PC-3 (cell line): ENCODE measurements around the gene NDUFB6. TPM values are rescaled to one million over a fixed set of nuclear protein-coding genes. Genes with fewer than 3 reads are reported as not detected.

Experiments used
- ATAC-seq: fragments of 200-7000 bp; cut with Tn5 transposase; 2 replicates; pipeline ENCODE4 v1.9.1; 2020; ENCODE audit warnings: mild to moderate bottlenecking, moderate library complexity
- BruUV-seq: library from RNA; stranded (reverse); fragments of 400-500 nt; replicated peaks from 2 replicates; lab custom pipeline; 2021; lab: Mats Ljungman, UMichigan
- CTCF ChIA-PET: fragments of 300-600 bp; sonication (Branson Sonifier 250); formaldehyde crosslinking; loops from one replicate; lab custom pipeline; 2022; ENCODE audit warnings: antibody characterized with exemption; lab: Charles Lee
- POLR2A ChIA-PET: fragments of 300-600 bp; sonication (Branson Sonifier 250); formaldehyde crosslinking; loops from one replicate; lab custom pipeline; 2022; ENCODE audit warnings: antibody characterized with exemption; ENCODE audit not compliant: unreplicated experiment; lab: Charles Lee
- DNase-seq: peaks from one replicate; pipeline ENCODE4 v3.0.0-alpha.2; 2015
- H2AFZ ChIP-seq: fragments of 300-600 bp; sonication (generic); 2 replicates; pipeline ENCODE4 v1.6.0; 2016; ENCODE audit warnings: antibody characterized with exemption, low read length
- H3F3A ChIP-seq: fragments of 300-600 bp; sonication (generic); one replicate; pipeline ENCODE4 v1.6.0; 2017; ENCODE audit warnings: antibody characterized with exemption, low read length, control low read depth, mild to moderate bottlenecking; ENCODE audit not compliant: unreplicated experiment
- H3K27ac ChIP-seq: fragments of 300-600 bp; sonication (generic); 2 replicates; pipeline ENCODE4 v1.5.1; 2016; ENCODE audit warnings: mild to moderate bottlenecking, low read length
- H3K27me3 ChIP-seq: fragments of 300-600 bp; sonication (generic); 2 replicates; pipeline ENCODE4 v1.6.1; 2016; ENCODE audit warnings: low read length, mixed read lengths
- H3K36me3 ChIP-seq: fragments of 300-600 bp; sonication (generic); 2 replicates; pipeline ENCODE4 v1.6.1; 2016; ENCODE audit warnings: low read depth, mixed run types, low read length, mixed read lengths
- H3K4me1 ChIP-seq: fragments of 300-600 bp; sonication (generic); 2 replicates; pipeline ENCODE4 v1.5.1; 2016; ENCODE audit warnings: low read length; ENCODE audit not compliant: insufficient read depth
- H3K4me2 ChIP-seq: fragments of 300-600 bp; sonication (generic); 2 replicates; pipeline ENCODE4 v1.6.0; 2016; ENCODE audit warnings: low read length
- H3K4me3 ChIP-seq: fragments of 300-600 bp; sonication (generic); 2 replicates; pipeline ENCODE4 v1.5.1; 2016; ENCODE audit warnings: mild to moderate bottlenecking, low read length, mixed read lengths
- H3K79me2 ChIP-seq: fragments of 300-600 bp; sonication (generic); 2 replicates; pipeline ENCODE4 v1.6.1; 2017; ENCODE audit warnings: low read length, mixed read lengths
- H3K9ac ChIP-seq: fragments of 300-600 bp; sonication (generic); 2 replicates; pipeline ENCODE4 v1.6.0; 2016; ENCODE audit warnings: mild to moderate bottlenecking, low read length
- H3K9me2 ChIP-seq: fragments of 300-600 bp; sonication (generic); replicated peaks from 2 replicates; pipeline ENCODE4 v1.6.1; 2016; ENCODE audit warnings: mixed run types, low read length, mixed read lengths
- H3K9me3 ChIP-seq: fragments of 300-600 bp; sonication (generic); 2 replicates; pipeline ENCODE4 v1.6.1; 2016; ENCODE audit warnings: low read length, mixed read lengths
- H4K20me1 ChIP-seq: fragments of 300-600 bp; sonication (generic); 2 replicates; pipeline ENCODE4 v1.6.1; 2016; ENCODE audit warnings: low read length, mixed read lengths
- CTCF ChIP-seq: fragments of 300-600 bp; sonication (generic); conservative IDR thresholded peaks from 2 replicates; pipeline ENCODE4 v1.5.1; 2017; ENCODE audit warnings: antibody characterized with exemption, low read depth, mild to moderate bottlenecking, low read length
- EZH2 ChIP-seq: fragments of 300-600 bp; sonication (generic); IDR thresholded peaks from one replicate; pipeline ENCODE4 v1.6.1; 2017; ENCODE audit warnings: antibody characterized with exemption, mild to moderate bottlenecking, low read length; ENCODE audit not compliant: unreplicated experiment
- EZH2phosphoT487 ChIP-seq: fragments of 300-600 bp; sonication (generic); IDR thresholded peaks from 2 replicates; pipeline ENCODE4 v1.6.1; 2018; ENCODE audit warnings: mild to moderate bottlenecking, antibody characterized with exemption, low read length, borderline replicate concordance
- intact Hi-C: fragments of 100-400 bp; cut with micrococcal nuclease; formaldehyde crosslinking; loops from 2 replicates; pipeline ENCODE4 v1.9.0; 2023
- total RNA-seq: library from RNA; depleted of rRNA; stranded (reverse); fragments of >200 nt; gene quantifications from 2 replicates; pipeline ENCODE4 v1.2.3, GENCODE V29; 2014

The NDUFB6 gene
- total RNA-seq, 1 experiment from 2014 or later, result 86.4 TPM

DNA sequence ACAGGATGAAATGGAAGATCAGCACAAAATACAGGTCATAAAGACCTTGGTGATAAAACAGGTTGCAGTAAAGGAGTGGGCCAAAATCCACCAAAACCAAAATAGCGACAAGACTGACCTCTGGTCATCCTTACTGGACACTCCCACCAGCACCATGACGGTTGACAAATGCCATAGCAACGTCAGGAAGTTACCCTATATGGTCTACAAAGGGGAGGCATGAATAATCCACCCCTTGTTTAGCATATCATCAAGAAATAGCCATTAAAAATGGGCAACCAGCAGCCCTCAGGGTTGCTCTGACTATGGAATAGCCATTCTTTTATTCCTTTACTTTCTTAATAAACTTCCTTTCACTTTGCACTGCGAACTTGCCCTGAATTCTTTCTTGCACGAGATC, 6.0 kb upstream of the NDUFB6 start:
- Histone ChIP-seq H3K9me2 (no peaks in the 10 kb centered on the region), H3K9ac (no peak overlapping the region), H4K20me1 (no peaks in the 10 kb centered on the region), H3K9me3 (no peaks in the 10 kb centered on the region), H3K36me3 (no peaks in the 10 kb centered on the region), H3K4me3 (no peak overlapping the region), H3K79me2 (no peaks in the 10 kb centered on the region), H3K27ac (no peak overlapping the region), H3K27me3 (no peaks in the 10 kb centered on the region), H3K4me2 (no peak overlapping the region), H2AFZ (no peak overlapping the region), H3K4me1 (no peaks in the 10 kb centered on the region; the same call in 1 of the 2 replicates), H3F3A (peaks cover 3% of the 10 kb centered on the region)
- POLR2A ChIA-PET, result no interaction called here
- ATAC-seq (no peak), DNase-seq (no peak)
- CTCF ChIA-PET, result interaction anchor here (2.7 kb wide), 1 partner anchor 200 kb away, joined by 22 read pairs; no protein-coding TSS in a partner anchor
- no TSS peak for BruUV-seq
- TF ChIP-seq CTCF (no peak), EZH2 (no peak), EZH2phosphoT487 (no peak)
- intact Hi-C loops, result loop anchor here (1.0 kb wide), 1 partner anchor 201 kb away; no protein-coding TSS in a partner anchor

DNA sequence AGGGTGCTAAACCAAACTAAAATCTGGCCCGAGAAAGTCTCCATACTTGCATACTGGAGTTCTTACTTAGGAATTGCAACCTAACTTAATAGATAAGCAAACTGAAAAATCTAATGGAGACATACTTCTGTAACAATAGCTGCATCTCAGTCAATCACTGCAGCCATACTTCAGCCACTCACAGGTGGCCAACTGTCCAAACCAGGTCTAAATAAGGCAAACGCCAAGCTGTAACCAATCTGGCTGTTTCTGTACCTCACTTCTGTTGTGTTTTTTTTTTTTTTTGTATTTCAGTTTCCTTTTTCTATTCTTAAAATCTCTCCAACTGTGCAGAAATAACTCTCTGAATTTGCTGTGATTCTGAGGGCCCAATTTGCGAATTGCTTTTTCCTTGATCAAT, 4.4 kb upstream of the NDUFB6 start:
- peaks cover 3% of the 10 kb centered on the region for H3F3A ChIP-seq
- no peak overlapping the region for H3K27ac ChIP-seq
- DNase-seq, result no peak
- H3K9ac ChIP-seq, result no peak overlapping the region
- no peak overlapping the region for H2AFZ ChIP-seq
- no peak for TF ChIP-seq EZH2
- no peak for TF ChIP-seq EZH2phosphoT487
- no peak for TF ChIP-seq CTCF
- no peak for ATAC-seq
- no peak overlapping the region for H3K4me3 ChIP-seq
- no peak overlapping the region for H3K4me2 ChIP-seq
- no peaks in the 10 kb centered on the region for H4K20me1 ChIP-seq
- H3K36me3 ChIP-seq, result no peaks in the 10 kb centered on the region
- no TSS peak for BruUV-seq
- intact Hi-C loops, result no loop called here
- peaks cover 6% of the 10 kb centered on the region for H3K4me1 ChIP-seq
- H3K27me3 ChIP-seq, result no peaks in the 10 kb centered on the region
- peaks cover 6% of the 10 kb centered on the region for H3K79me2 ChIP-seq
- ChIA-PET CTCF (no interaction called here), POLR2A (no interaction called here)
- no peaks in the 10 kb centered on the region for H3K9me2 ChIP-seq
- no peaks in the 10 kb centered on the region for H3K9me3 ChIP-seq

DNA sequence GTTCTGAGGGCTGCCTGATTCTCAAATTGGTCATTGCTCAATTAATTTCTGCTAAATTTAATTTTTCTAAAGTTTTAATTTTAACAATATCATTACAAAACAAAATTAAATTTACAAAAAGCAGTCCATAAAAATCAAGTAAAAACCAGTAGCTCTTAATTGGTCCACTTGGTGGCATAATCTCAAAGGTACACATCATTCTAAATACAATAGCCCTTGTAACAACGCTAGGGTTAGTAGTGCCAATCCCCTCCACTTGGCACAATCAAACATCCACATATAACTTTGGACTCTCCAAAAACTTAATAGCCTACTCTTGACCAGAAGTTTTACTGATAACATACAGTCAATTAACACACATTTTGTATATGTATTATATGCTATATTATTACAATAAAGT, 1.9 kb upstream of the NDUFB6 start:
- Histone ChIP-seq H3K9ac (no peak overlapping the region), H3K4me3 (no peak overlapping the region), H3K27ac (no peak overlapping the region), H2AFZ (no peak overlapping the region), H3K9me3 (no peaks in the 10 kb centered on the region), H3K4me2 (no peak overlapping the region), H3K9me2 (no peaks in the 10 kb centered on the region), H3K36me3 (no peaks in the 10 kb centered on the region), H3K27me3 (no peaks in the 10 kb centered on the region), H3F3A (peaks cover 3% of the 10 kb centered on the region), H3K79me2 (peaks cover 31% of the 10 kb centered on the region), H3K4me1 (peaks cover 17% of the 10 kb centered on the region), H4K20me1 (peaks cover 10% of the 10 kb centered on the region; the same call in 1 of the 2 replicates)
- no TSS peak for BruUV-seq
- intact Hi-C loops, result loop anchor here (5.0 kb wide), 1 partner anchor 143 kb away; no protein-coding TSS in a partner anchor
- ATAC-seq (no peak), DNase-seq (no peak)
- CTCF ChIA-PET, result interaction anchor here (0.7 kb wide), 1 partner anchor 194 kb away, joined by 5 read pairs; no protein-coding TSS in a partner anchor
- POLR2A ChIA-PET, result no interaction called here
- no peak for TF ChIP-seq EZH2
